ENCODE measurements around the gene SRSF8.
A peak's percentile ranks its signal among the peaks of the same experiment; 100 is the strongest.
"Not testable (repeated sequence)": the region's sequence is repeated elsewhere in the genome, so short reads cannot be mapped to it uniquely, and the experiment has no call there.

Gene SRSF8

DNA sequence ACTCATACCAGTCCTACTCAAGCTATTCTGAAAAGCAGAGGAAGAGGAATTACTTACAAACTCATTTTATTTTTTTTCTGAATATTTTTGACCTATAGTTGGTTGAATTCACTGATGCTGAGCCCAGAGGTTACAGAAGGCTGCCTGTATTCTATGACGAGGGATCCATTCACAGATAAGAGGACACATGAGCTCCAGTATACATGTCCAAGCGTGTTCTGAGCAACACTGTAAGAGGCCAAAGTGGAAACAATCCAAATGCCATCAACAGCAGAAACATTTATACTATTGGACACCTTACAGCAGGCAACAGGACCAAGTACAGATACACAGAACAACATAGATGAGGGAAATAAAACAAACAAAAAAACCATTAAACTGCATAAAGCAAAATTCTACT, 31.4 kb upstream of the SRSF8 start:
- Histone ChIP-seq H3K4me1 (peaks cover 0 to 4% (median 0%) of the 10 kb centered on the region in 4 donors), H3K27me3 (peaks cover 0 to 18% of the 10 kb centered on the region in 2 donors), H3K9me3 (no peaks in the 10 kb centered on the region), H3K36me3 (no peaks in the 10 kb centered on the region), H3K4me3 (no peak overlapping the region), H3K27ac (no peak overlapping the region)
- intact Hi-C loops (cut with DNase I; ENCODE audit: low total_unique reads) = no loop called here
- TF ChIP-seq, protein P1, sequence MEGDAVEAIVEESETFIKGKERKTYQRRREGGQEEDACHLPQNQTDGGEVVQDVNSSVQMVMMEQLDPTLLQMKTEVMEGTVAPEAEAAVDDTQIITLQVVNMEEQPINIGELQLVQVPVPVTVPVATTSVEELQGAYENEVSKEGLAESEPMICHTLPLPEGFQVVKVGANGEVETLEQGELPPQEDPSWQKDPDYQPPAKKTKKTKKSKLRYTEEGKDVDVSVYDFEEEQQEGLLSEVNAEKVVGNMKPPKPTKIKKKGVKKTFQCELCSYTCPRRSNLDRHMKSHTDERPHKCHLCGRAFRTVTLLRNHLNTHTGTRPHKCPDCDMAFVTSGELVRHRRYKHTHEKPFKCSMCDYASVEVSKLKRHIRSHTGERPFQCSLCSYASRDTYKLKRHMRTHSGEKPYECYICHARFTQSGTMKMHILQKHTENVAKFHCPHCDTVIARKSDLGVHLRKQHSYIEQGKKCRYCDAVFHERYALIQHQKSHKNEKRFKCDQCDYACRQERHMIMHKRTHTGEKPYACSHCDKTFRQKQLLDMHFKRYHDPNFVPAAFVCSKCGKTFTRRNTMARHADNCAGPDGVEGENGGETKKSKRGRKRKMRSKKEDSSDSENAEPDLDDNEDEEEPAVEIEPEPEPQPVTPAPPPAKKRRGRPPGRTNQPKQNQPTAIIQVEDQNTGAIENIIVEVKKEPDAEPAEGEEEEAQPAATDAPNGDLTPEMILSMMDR (IDR thresholded peaks at IDR 0.05) = no peak
- no peak for DNase-seq

DNA sequence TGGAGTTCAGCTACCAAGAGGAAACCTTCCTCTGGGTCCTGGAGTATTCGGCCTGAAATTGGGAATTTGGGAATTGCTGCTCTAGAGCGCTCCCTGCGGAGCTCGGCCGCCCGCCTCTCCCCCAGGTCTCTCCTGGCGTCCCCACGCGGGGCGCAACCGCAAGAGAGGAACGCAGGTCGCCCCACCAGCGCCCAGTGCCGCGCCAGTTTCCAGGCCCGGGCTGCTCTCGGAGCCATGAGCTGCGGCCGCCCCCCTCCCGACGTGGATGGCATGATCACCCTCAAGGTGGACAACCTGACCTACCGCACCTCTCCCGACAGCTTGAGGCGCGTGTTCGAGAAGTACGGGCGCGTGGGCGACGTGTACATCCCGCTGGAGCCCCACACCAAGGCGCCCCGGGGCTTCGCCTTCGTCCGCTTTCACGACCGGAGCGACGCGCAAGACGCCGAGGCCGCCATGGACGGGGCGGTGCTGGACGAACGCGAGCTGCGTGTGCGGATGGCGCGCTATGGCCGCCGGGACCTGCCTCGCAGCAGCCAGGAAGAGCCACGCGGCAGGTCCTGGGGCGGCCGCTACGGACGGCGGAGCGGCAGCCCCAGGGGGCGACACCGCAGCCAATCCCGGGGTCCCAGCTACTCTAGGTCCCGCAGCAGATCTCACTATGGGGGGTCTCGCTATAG, 29.2 kb upstream of the SRSF8 start:
- Histone ChIP-seq H3K27me3 (peaks cover 0 to 29% of the 10 kb centered on the region in 2 donors), H3K4me3 (peak overlapping the region; percentile 13 to 34)
- H3K36me3 ChIP-seq; H3K27ac ChIP-seq; H3K4me1 ChIP-seq; H3K9me3 ChIP-seq; DNase-seq; intact Hi-C loops (cut with DNase I; ENCODE audit: low total_unique reads): not testable (repeated sequence)

DNA sequence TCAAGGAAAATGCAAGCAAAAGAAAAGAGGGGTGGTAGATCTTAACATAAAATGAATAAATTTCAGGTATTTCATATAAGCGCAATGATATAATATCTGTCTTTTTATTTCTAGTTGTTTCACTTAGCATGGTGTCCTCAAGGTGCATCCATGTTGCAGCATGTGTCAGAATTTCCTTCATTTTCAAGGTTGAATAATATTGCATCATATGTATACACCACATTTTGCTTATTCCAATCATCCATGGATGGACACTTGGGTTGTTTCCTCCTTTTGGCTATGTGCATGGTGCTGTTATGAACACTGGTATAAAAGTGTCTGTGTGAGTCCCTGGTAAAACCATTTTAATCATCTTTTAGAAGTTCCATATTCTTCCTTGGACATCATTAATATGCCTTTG, 24.5 kb upstream of the SRSF8 start:
- H3K9me3 ChIP-seq = no peaks in the 10 kb centered on the region
- H3K27ac ChIP-seq = no peak overlapping the region
- no peaks in the 10 kb centered on the region for H3K36me3 ChIP-seq
- TF ChIP-seq, protein P1 (IDR thresholded peaks at IDR 0.05) = no peak
- intact Hi-C loops (cut with DNase I; ENCODE audit: low total_unique reads) = no loop called here
- H3K4me1 ChIP-seq = peaks cover 0 to 4% (median 0%) of the 10 kb centered on the region in 4 donors
- no peak for DNase-seq
- peaks cover 0 to 35% of the 10 kb centered on the region in 2 donors for H3K27me3 ChIP-seq
- H3K4me3 ChIP-seq = no peak overlapping the region

DNA sequence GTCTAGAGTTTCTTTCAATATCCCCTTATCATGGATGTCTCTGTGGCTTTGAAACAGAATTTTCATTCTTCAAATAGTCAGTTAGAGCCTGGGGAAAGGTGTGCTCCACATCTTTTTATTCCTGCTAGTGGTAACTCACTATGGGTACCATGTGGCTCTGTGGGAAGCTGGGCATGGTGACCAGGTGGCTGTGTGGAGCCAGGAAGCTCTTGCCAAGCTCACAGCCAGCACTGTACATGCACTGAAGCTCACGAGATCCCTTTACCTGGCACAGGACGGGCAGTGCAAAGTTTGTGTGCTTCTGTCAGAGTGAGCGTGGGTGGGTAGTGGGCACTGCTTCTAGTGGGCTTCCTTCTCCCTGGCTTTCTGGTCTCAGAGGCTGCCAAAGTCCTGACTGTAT, 23.8 kb upstream of the SRSF8 start:
- Histone ChIP-seq H3K4me1 (no peaks in the 10 kb centered on the region), H3K27ac (no peak overlapping the region), H3K27me3 (peaks cover 0 to 28% of the 10 kb centered on the region in 2 donors), H3K4me3 (no peak overlapping the region), H3K9me3 (no peaks in the 10 kb centered on the region), H3K36me3 (no peaks in the 10 kb centered on the region)
- DNase-seq = no peak
- intact Hi-C loops (cut with DNase I; ENCODE audit: low total_unique reads) = no loop called here
- TF ChIP-seq, protein P1 (IDR thresholded peaks at IDR 0.05) = no peak

DNA sequence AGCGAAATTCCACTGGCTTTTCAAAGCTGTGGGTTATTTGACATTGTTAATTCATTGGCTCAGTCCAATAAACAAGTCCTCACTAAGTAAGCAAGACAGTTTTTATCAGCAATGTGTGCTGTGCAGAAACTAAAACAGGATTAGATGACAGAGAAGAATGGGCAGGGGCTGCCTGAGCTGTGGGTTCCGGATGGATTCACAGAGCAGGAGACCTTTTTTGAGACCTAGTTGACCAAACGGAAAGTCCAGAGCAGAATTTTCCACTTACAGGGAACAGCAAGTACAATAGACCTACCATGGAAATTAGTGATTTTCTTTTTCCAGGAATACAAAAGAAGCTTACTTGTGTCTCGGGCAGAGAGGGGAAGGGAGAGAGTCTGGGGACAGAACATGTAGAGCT, 22.7 kb upstream of the SRSF8 start:
- intact Hi-C loops (cut with DNase I; ENCODE audit: low total_unique reads) = no loop called here
- H3K27ac ChIP-seq = no peak overlapping the region
- no peak for DNase-seq
- TF ChIP-seq, protein P1 (IDR thresholded peaks at IDR 0.05) = no peak
- no peaks in the 10 kb centered on the region for H3K9me3 ChIP-seq
- H3K27me3 ChIP-seq = peaks cover 0 to 25% of the 10 kb centered on the region in 2 donors
- no peaks in the 10 kb centered on the region for H3K4me1 ChIP-seq
- no peaks in the 10 kb centered on the region for H3K36me3 ChIP-seq
- no peak overlapping the region for H3K4me3 ChIP-seq

DNA sequence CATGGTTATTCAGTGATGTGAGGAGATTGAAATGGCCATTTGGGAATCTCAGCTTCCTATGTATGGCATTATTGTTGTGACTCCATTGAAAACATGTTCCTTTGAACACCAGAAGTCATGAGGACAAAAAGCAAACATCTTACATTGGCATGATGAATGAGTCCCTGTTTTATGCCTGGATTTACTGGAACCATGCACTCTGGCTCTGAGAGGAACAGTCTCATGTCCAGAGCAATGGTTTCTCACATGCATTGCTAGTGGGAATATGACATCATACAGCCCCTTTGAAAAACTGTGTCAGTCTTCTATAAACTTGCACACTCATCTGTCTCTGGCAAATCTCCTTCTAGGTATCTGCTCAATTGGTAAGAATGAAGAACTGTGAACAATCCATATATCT, 20.9 kb upstream of the SRSF8 start:
- intact Hi-C loops (cut with DNase I; ENCODE audit: low total_unique reads) = no loop called here
- Histone ChIP-seq H3K4me3 (no peak overlapping the region), H3K36me3 (no peaks in the 10 kb centered on the region), H3K27ac (no peak overlapping the region), H3K27me3 (peaks cover 0 to 30% of the 10 kb centered on the region in 2 donors), H3K9me3 (no peaks in the 10 kb centered on the region), H3K4me1 (no peaks in the 10 kb centered on the region)
- TF ChIP-seq, protein P1 (IDR thresholded peaks at IDR 0.05) = no peak
- DNase-seq = no peak

DNA sequence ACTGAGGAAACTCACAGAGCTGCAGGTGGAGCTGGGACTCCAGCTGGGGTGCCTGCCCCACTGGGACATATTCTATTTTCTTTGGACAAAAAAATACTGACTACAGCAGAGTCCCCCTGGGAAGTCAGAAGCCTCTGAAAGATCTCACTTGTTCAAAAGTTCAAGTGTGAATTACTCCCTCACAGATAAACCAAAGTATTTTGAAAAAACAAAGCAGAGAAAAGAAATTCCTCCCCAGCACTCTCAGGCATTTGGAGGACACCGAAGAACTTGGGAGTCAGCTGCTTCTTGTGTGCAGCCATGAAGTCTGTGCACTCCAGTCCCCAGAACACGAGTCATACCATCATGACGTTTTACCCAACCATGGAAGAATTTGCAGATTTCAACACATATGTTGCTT, 17.6 kb upstream of the SRSF8 start, which contains the start of gene KDM4F:
TSS of gene KDM4F (plus strand) at position 301 of the 400 bp plus-strand sequence.
- peaks cover 0 to 23% of the 10 kb centered on the region in 2 donors for H3K27me3 ChIP-seq
- H3K4me1 ChIP-seq; H3K27ac ChIP-seq; DNase-seq; H3K9me3 ChIP-seq; H3K36me3 ChIP-seq; H3K4me3 ChIP-seq; intact Hi-C loops (cut with DNase I; ENCODE audit: low total_unique reads): not testable (repeated sequence)

All from tibial artery (tissue), 4 donors.